GM12864 (cell line): ENCODE data around the gene SSH2.

Experiments
- DNase-seq: peaks from one replicate; pipeline ENCODE4 v3.0.0-alpha.2; 2011; ENCODE audit warnings: low read depth
- H3K4me3 ChIP-seq: 2 replicates; pipeline ENCODE4 v1.5.1; 2011; ENCODE audit warnings: mild to moderate bottlenecking, low read depth, low read length, control low read depth
- CTCF ChIP-seq: IDR thresholded peaks from 2 replicates; pipeline ENCODE4 v1.5.1; 2011; ENCODE audit warnings: low read depth, mild to moderate bottlenecking, moderate library complexity, low read length, control low read depth, inconsistent platforms; ENCODE audit errors: missing control alignments

Gene SSH2

GRCh38 chr17:29914819-29915537, 15.1 kb downstream of the SSH2 start:
- H3K4me3 ChIP-seq: no peak overlapping the region
- DNase-seq: no peak
- no peak for TF ChIP-seq CTCF

GRCh38 chr17:29911641-29912177, 18.3 kb downstream of the SSH2 start:
- no peak overlapping the region for H3K4me3 ChIP-seq

GRCh38 chr17:29909236-29910003, 20.6 kb downstream of the SSH2 start:
- no peak overlapping the region for H3K4me3 ChIP-seq
- no peak for TF ChIP-seq CTCF
- DNase-seq: no peak

More at GRCh38 chr17:29911641-29912177, 18.3 kb downstream of the SSH2 start:
- no peak for TF ChIP-seq CTCF
- DNase-seq: no peak

- H3K4me3 ChIP-seq: no peak overlapping the region
- DNase-seq: no peak
- no peak for TF ChIP-seq CTCF
Observed at GRCh38 chr17:29906969-29907368, 23.1 kb downstream of the SSH2 start.

GRCh38 chr17:29905879-29906167, 24.2 kb downstream of the SSH2 start:
- no peak for DNase-seq
- no peak overlapping the region for H3K4me3 ChIP-seq
- TF ChIP-seq CTCF: no peak

- no peak for TF ChIP-seq CTCF
- no peak overlapping the region for H3K4me3 ChIP-seq
- DNase-seq: no peak
Observed at GRCh38 chr17:29905086-29905878, 24.7 kb downstream of the SSH2 start.
